ENCODE data around the gene FAM83B. TPM values are rescaled to one million over a fixed set of nuclear protein-coding genes. Genes with fewer than 3 reads are reported as not detected.
"Not testable (repeated sequence)": the region's sequence is repeated elsewhere in the genome, so short reads cannot be mapped to it uniquely, and the experiment has no call there.

Gene FAM83B
- total and polyA plus RNA-seq, 8 donors = 0.46 to 7.3 (median 1.6) TPM

DNA sequence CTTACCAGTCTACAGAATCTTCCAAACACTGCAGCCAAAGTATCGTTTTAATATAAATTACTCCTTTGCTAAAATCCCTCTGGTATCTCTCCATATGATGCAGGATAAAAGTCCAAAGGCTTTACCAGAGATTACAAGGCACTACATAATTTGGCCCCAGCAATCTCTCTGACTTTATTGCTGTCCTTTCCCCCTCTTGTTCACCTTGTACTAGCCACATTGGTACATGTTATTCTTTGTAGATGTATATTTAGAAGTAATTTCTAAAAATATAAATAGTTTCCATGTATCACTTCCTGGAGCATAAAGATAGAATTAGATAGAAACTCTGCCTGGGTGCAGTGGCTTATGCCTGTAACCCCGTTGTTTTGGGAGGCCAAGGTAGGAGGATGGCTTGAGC, 28.7 kb upstream of the FAM83B start:
- Histone ChIP-seq H3K36me3 (no peaks in the 10 kb centered on the region), H3K27ac (no peak overlapping the region), H3K4me1 (no peaks in the 10 kb centered on the region), H3K27me3 (no peaks in the 10 kb centered on the region), H3K9me3 (peaks cover 0 to 3% (median 0%) of the 10 kb centered on the region in 4 donors), H3K4me3 (no peak overlapping the region)
- intact Hi-C loops (cut with DNase I) = no loop called here
- no peak for DNase-seq
- 76 to 87% methylated on average over 2 of the region's 2 CpGs for WGBS, 2 donors
- FAIRE-seq = no peak
- no peak for ATAC-seq
- TF ChIP-seq CTCF (IDR thresholded peaks at IDR 0.05) = no peak

DNA sequence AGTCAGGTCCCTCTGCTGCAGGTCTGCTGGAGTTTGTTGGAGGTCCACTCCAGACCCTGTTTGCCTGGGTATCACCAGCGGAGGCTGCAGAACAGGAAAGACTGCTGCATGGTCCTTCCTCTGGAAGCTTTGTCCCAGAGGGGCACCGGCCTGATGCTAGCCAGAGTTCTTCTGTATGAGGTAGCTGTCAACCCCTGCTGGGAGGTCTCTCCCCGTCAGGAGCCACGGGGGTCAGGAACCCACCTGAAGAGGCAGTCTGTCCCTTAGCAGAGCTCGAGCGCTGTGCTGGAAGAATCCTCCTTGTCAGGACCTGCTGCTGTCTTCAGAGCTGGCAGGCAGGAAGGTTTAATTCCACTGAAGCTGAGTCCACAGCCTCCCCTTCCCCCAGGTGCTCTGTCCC, 22.3 kb upstream of the FAM83B start:
- peak in 2 of 6 donors; percentile 27 to 41 for DNase-seq
- ATAC-seq; intact Hi-C loops (cut with DNase I); H3K4me1 ChIP-seq; H3K27ac ChIP-seq; H3K9me3 ChIP-seq; H3K27me3 ChIP-seq; H3K4me3 ChIP-seq; FAIRE-seq; H3K36me3 ChIP-seq: not testable (repeated sequence)
- WGBS, 2 donors = 77 to 84% methylated on average over 6 of the region's 6 CpGs

DNA sequence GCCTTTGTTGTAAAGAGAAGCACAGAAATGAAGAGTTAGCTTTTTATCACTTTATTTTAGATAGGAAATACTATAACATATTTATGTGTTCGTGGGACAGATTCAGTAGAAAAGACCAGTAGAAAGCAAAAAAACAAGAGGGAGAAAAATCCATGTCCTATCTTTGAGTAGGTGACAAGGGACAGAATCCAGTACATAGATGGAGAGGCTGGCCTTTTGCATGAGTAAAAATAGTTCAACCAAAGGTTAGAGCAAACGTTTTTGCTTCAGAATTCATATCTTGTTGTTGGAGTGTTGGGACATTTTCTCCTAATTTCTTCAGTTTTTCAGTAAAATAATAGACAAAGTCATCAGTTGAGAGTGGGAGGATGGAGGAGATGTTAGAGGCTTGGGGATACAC, 19.6 kb upstream of the FAM83B start:
- ATAC-seq (no peak), DNase-seq (no peak), FAIRE-seq (no peak)
- intact Hi-C loops (cut with DNase I) = no loop called here
- H3K27me3 ChIP-seq = no peaks in the 10 kb centered on the region
- H3K4me3 ChIP-seq = no peak overlapping the region
- no peak overlapping the region for H3K27ac ChIP-seq
- no peaks in the 10 kb centered on the region for H3K9me3 ChIP-seq
- no peaks in the 10 kb centered on the region for H3K36me3 ChIP-seq
- no peak for TF ChIP-seq CTCF (IDR thresholded peaks at IDR 0.05)
- WGBS, 2 donors = 42 to 49% methylated on average over 2 of the region's 2 CpGs
- H3K4me1 ChIP-seq = no peaks in the 10 kb centered on the region

GRCh38 chr6:54830216-54830615, 16.4 kb upstream of the FAM83B start:
- Histone ChIP-seq H3K36me3 (no peaks in the 10 kb centered on the region), H3K4me3 (no peak overlapping the region), H3K4me1 (no peaks in the 10 kb centered on the region), H3K9me3 (no peaks in the 10 kb centered on the region), H3K27ac (no peak overlapping the region), H3K27me3 (no peaks in the 10 kb centered on the region)
- TF ChIP-seq CTCF (IDR thresholded peaks at IDR 0.05) = no peak
- 66 to 75% methylated on average over 1 of the region's 1 CpG for WGBS, 2 donors
- intact Hi-C loops (cut with DNase I) = no loop called here
- no peak for DNase-seq
- no peak for FAIRE-seq
- no peak for ATAC-seq

GRCh38 chr6:54835176-54835575, 11.4 kb upstream of the FAM83B start:
- intact Hi-C loops (cut with DNase I) = no loop called here
- ATAC-seq (no peak), DNase-seq (no peak), FAIRE-seq (no peak)
- Histone ChIP-seq H3K27ac (no peak overlapping the region), H3K36me3 (no peaks in the 10 kb centered on the region), H3K27me3 (no peaks in the 10 kb centered on the region), H3K4me3 (no peak overlapping the region), H3K4me1 (no peaks in the 10 kb centered on the region), H3K9me3 (no peaks in the 10 kb centered on the region)
- no peak for TF ChIP-seq CTCF (IDR thresholded peaks at IDR 0.05)
- 86% methylated on average over 1 of the region's 1 CpG for WGBS, 2 donors
